Suppressor macrophage treated with lipopolysaccharide for 1 hour (primary cell): ENCODE results near the gene BDNF.

Experiments
- DNase-seq, 3 donors: peaks; one replicate each; pipeline ENCODE4 v3.0.0-alpha.2; 2020 to 2022

Gene BDNF

GRCh38 chr11:27625347-27625912 lies 74.8 kb downstream of the BDNF start:
- no peak for DNase-seq

GRCh38 chr11:27623945-27624523 lies 76.2 kb downstream of the BDNF start:
- DNase-seq = no peak

- DNase-seq = no peak
These were observed 77.5 kb downstream of the BDNF start for GRCh38 chr11:27622541-27623300.

GRCh38 chr11:27621405-27622161 lies 78.7 kb downstream of the BDNF start:
- no peak for DNase-seq

DNA sequence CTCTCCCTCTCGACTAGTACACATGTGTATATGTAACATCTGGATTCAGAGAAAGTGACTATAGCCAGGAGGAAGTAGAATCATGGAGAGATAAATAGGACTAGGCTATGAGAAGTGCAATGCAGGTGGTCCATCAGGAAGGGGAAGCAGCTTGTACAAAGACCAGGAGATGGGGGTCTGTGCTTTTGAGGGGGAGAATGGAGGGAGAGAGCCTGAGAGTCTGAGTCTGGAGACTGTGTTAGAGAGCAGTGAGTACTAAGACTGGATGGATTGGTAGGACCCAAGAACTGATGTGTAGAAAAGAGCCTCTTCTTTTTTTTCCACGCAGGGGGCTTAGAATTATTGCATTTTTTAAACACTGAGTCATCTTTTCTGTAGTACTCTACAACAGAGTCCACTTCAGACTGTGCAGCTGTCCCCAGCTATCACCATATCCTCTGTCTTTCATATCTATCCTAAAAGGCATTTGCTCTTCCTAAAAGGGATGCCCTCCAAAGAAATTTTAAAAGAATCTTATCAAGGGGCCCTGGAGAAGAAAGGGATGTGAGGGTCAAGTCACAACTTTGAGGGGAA lies 80.4 kb downstream of the BDNF start:
- no peak for DNase-seq

DNA sequence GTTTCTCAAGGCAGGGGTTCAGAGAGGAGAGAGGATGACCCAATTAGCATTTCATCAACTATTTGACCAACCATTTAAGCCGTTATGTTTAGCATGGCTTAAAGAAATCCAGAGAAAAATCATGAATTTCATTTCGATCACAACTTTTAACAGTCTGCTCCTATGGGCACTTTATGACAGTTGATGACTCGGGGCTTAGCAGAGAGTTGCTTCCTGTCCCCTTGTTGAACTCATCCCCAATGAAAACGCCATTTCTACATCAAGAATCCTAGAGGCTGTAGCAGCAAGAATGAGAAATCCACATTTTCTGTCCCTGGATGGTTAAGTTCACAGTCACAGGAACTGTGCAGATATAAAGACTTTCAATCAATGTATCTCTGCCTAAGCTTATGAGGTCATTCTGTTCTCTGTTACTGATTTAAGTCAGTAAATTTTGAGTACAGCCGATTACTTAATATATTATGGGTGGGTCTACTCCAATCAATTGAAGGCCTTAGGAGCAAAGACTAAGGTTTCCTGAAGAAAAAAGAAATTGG lies 81.1 kb downstream of the BDNF start:
- DNase-seq = no peak

- no peak for DNase-seq
These were observed 81.9 kb downstream of the BDNF start for GRCh38 chr11:27618281-27618915.

GRCh38 chr11:27616711-27617110 lies 83.5 kb downstream of the BDNF start:
- DNase-seq = no peak

DNA sequence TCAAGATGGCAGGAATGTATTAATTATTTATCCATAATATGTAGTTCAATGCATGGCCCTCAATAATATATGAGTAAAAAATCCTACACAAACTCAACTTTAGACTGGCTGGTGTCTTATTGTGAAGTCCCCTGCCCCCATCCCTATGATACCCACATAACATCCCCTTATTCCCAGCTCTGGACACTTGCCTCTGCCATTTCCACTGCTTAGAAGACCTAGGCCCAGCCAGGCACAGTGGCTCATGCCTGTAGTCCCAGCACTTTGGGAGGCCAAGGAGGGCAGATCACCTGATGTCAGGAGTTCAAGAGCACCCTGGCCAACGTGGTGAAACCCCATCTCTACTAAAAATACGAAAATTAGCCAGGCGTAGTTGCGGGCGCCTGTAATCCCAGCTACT lies 84.4 kb downstream of the BDNF start:
- DNase-seq = no peak

- DNase-seq = no peak
These were observed 86.2 kb downstream of the BDNF start for GRCh38 chr11:27614092-27614491.

DNA sequence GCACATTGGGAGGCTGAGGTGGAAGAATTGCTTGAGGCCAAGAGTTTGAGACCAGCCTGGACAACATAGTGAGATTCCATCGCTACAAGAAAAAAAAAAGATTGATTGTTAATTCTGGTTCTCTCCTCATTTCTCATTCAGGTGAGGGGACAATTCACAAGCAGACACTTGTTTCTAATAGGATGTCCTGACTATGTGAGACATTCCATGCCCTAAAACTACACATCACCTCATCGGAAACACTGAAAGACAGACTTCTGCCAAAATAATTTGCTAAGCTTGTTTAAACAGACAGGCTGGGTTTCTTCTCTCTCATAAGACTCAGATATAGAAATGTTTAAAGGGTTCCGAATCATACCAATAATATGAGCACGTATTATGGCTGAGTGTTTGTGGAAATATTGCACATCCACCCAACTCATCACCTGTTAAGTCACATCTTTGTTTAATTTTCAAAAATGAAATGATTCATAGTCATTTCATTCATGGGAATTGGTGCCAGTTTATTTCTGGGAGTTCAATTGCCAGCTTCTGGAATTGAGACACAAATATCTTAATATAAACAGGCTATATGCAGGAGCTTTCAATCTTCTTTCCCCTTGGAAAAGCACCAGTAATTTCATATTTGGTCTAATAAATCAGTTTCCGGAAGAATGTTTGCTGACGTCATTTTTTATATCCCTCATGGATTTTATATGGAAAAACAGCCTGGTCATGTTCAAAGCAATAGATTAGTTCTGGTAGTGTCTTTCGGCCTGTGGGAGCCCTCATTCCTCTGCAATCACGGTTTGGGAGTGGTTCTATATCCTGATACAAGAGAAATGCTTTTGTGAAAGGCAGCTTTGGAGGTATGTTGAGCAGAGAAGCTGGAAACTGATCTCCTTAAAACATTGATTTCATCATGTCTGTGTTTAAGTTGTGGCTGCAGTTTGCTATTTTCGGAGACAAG lies 87.0 kb downstream of the BDNF start:
- DNase-seq = no peak

DNA sequence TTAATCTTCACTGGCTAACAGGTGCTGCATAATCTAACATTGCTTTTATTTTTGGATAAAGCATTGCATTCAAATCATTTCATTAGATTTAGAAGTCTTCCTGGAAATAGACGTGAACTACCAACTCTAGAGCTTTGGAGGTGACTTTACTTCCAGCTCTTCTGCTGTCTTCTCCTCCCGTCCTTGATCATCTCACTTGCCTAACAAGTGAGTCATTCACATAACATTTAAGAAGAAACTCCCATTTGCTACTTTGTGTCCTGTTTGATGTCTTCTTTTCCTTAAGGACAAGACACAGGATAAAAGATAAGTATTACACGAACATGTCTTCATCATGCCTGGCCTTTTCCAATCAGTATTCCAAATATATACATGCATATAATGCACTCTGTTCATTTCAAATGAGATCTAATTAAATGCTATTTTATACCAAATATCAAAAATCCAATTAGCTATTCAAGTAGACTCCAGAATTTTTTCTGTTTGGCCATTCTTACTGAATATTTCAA lies 88.3 kb downstream of the BDNF start:
- no peak for DNase-seq

DNA sequence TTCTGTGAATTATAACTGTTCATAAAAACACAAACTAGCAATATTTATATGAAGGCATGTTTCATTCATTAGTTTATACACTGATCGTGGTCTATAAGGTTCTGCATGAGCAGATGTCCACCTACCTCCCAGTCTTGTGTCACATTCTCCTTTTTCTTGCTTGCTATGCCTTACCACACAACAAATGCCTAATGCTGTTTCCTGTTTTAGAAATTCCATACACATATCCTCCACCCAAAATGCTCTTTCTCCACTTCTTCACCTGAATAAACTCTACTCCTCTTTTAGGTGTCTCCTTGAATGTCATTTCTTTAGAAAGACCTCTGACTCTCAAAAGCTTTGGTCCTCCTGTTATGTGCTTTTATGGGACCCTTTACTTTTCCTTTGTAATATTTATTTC lies 88.9 kb downstream of the BDNF start:
- no peak for DNase-seq

GRCh38 chr11:27610946-27611345 lies 89.3 kb downstream of the BDNF start:
- DNase-seq = no peak

- DNase-seq = no peak
These were observed 90.0 kb downstream of the BDNF start for GRCh38 chr11:27610280-27610679.

DNA sequence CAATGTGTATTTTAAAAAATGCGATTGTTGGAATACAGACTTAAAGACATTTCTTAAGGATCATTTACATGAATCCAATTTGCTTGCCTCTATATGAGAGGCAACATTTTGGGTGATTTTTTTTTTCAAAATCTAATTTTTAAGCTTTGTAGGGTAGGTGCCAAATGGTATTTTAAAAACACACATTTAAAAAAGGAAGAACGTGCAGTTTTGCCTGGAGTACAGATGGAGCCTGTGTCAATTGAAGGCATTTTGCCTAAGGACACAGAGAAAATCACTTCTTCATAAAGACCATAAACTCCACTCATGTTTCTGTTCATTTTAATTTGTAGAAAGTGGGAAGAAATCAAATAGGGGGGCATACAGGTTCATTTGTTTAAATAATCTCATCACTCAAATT lies 91.3 kb downstream of the BDNF start:
- DNase-seq = no peak

GRCh38 chr11:27605422-27605821 lies 94.8 kb downstream of the BDNF start:
- no peak for DNase-seq
